Activated naive CD8-positive, alpha-beta T cell treated with anti-CD3 and anti-CD28 coated beads for 36 hours (primary cell): Measurements from ENCODE around the gene TRMT11. TPM values are rescaled to one million over a fixed set of nuclear protein-coding genes. Genes with fewer than 3 reads are reported as not detected.
"Not testable (repeated sequence)": the region's sequence is repeated elsewhere in the genome, so short reads cannot be mapped to it uniquely, and the experiment has no call there.

Experiments used
- DNase-seq: peaks from one replicate; pipeline ENCODE4 v3.0.0; 2021
- H3K27ac Mint-ChIP-seq: one replicate; pipeline ENCODE4 v1.8.0; 2022; ENCODE audit warnings: mild to moderate bottlenecking, moderate library complexity, mixed read lengths
- H3K27me3 Mint-ChIP-seq: one replicate; pipeline ENCODE4 v1.8.0; 2022; ENCODE audit warnings: mild to moderate bottlenecking, mixed read lengths
- H3K36me3 Mint-ChIP-seq: one replicate; pipeline ENCODE4 v1.8.0; 2021; ENCODE audit warnings: mild to moderate bottlenecking, mixed read lengths
- H3K4me1 Mint-ChIP-seq: one replicate; pipeline ENCODE4 v1.8.0; 2021; ENCODE audit warnings: mixed read lengths
- H3K4me3 Mint-ChIP-seq: one replicate; pipeline ENCODE4 v1.8.0; 2022; ENCODE audit warnings: mild to moderate bottlenecking, moderate library complexity, mixed read lengths
- H3K9me3 Mint-ChIP-seq: one replicate; pipeline ENCODE4 v1.8.0; 2022; ENCODE audit warnings: mixed read lengths
- total RNA-seq, 2 experiments: library from RNA; stranded (reverse); gene quantifications; one replicate each; pipeline ENCODE4 v1.2.3, GENCODE V29; 2021

Gene TRMT11
- 10 to 100 TPM; 40.1 to 42.5 TPM for total RNA-seq

- H3K9me3 Mint-ChIP-seq, result no peaks in the 10 kb centered on the region
- peak; percentile 88 for DNase-seq
- H3K27ac Mint-ChIP-seq, result no peak within 1 kb of the TSS
- peaks cover 15% of the 10 kb centered on the region for H3K4me1 Mint-ChIP-seq
- no peaks in the 10 kb centered on the region for H3K27me3 Mint-ChIP-seq
- H3K36me3 Mint-ChIP-seq, result peaks cover 3% of the 10 kb centered on the region
- H3K4me3 Mint-ChIP-seq, result peak within 1 kb of the TSS; percentile 54
These were observed at the start of gene TRMT11 for GRCh38 chr6:125986301-125987025. TRMT11 (plus strand) TSS chr6:125986540; CDS start chr6:125986551, 11 bp downstream.

DNA sequence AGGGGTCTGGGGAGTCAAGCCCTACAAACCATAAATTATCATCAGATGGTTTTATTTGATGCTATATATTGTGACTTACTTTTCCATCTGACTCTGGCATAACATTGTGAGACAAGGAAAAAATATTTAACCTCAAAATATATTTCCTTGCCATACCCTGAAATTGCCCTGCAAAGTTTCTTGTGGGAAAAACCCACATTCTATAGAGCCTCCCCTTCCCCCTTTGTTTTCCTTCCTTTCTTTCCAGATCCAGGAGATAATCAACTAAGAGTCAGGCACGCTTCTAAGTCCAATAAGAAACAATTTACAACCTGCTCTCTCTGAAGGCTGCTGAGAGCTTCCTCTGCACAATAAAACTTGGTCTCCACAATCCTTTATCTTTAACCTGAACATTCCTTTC lies 47.3 kb upstream of the TRMT11 start:
- peaks cover 4% of the 10 kb centered on the region for H3K4me1 Mint-ChIP-seq
- H3K27ac Mint-ChIP-seq, result no peak overlapping the region
- no peaks in the 10 kb centered on the region for H3K9me3 Mint-ChIP-seq
- DNase-seq, result no peak
- peaks cover 10% of the 10 kb centered on the region for H3K27me3 Mint-ChIP-seq
- H3K4me3 Mint-ChIP-seq, result no peak overlapping the region
- H3K36me3 Mint-ChIP-seq, result no peaks in the 10 kb centered on the region

DNA sequence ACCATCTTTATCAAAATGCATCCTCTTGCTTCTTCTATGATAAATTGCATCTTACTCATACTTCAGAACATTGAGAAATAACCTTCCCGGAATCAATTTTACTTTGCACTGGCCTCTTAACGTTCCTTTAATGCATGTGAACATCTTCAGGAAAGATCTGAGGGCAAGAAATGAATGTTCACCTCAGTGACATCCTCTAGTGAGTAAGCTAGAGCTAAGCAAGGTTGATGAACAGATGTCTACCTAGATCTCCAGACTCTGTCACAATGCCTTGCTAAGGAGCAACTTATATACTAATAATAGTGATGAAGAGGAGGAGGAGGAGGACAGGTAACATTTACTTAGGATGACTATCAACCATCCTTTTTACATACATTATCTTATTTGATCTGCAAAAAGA lies 46.5 kb upstream of the TRMT11 start:
- H3K27ac Mint-ChIP-seq, result no peak overlapping the region
- H3K9me3 Mint-ChIP-seq, result no peaks in the 10 kb centered on the region
- H3K4me3 Mint-ChIP-seq, result no peak overlapping the region
- no peaks in the 10 kb centered on the region for H3K36me3 Mint-ChIP-seq
- DNase-seq, result no peak
- peaks cover 6% of the 10 kb centered on the region for H3K4me1 Mint-ChIP-seq
- peaks cover 10% of the 10 kb centered on the region for H3K27me3 Mint-ChIP-seq

DNA sequence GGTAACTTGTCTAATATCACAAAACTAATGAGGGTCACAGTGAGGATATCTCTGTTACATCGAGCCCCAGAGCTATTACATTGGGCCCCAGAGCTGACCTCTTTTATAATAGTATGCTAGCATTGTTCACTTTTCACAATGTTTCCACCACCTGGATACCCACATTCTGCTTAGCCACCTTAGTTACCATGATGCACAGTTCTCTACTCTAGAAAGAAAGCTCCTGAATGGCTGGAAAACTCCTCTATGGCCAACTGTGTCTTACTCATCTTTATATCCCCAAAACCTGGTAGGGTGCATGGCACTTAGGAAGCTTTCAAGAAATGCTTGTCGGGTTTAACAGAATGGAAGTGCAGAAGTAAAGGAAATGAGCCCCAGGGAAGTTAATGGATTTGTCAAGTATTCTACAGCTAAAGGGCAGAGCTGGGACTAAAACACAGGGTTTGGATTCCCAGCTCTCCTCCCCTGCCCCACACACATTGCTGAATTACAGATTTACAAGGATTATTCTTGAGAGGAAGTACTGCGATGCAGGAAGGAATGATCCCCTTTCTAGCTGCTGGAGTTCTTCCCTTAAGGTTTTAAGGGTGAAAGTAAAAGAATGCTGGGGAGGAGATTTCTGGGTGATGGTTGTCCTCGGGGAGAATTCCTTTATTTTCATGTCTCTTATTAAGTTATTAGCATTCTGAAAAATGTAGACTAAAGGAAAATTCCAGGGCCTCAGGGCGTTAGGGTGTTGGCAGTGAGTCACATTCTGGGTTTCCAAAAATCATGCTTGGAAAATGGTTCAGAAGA lies 45.9 kb upstream of the TRMT11 start:
- H3K36me3 Mint-ChIP-seq, result no peaks in the 10 kb centered on the region
- no peaks in the 10 kb centered on the region for H3K9me3 Mint-ChIP-seq
- no peak overlapping the region for H3K4me3 Mint-ChIP-seq
- DNase-seq, result no peak
- H3K4me1 Mint-ChIP-seq, result peaks cover 6% of the 10 kb centered on the region
- no peak overlapping the region for H3K27ac Mint-ChIP-seq
- H3K27me3 Mint-ChIP-seq, result peaks cover 10% of the 10 kb centered on the region

DNA sequence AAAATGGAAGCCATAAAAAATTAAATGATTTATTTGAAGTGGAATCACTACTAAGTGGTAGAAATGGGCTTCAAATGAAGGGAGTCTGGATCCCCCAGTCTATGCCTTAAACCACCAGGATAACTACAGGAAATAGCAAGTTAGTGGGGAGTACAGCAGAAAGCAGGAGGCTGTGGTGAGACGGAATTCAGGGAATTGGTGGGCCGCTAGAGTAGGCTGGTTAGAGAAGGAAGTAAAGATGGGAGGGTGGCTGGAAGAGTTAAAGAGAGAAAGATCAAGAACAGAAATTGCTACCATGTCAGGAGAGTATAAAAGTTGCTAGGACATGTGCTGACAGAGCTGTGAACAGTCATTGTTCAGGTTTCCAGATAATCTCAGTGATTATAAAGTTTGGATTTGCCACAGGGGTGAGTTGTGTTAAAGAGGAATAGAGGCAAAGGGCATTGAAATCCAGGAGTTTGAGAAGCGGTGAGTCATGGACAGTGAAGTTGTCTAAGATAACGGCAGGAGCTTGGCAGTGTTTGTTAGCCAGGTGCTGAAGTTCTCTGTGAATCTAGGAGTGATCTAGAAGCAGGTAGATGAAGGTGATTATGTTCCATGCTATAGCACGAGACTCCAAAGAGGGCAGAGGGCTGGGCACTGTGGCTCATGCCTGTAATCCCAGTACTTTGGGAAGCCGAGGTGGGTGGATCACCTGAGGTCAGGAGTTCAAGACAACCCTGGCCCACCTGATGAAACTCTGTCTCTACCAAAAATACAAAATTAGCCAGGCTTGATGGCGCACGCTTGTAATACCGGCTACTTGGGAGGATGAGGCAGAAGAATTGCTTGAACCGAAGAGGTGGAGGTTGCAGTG lies 43.4 kb upstream of the TRMT11 start:
- H3K36me3 Mint-ChIP-seq, result no peaks in the 10 kb centered on the region
- H3K9me3 Mint-ChIP-seq, result no peaks in the 10 kb centered on the region
- H3K4me1 Mint-ChIP-seq, result peaks cover 11% of the 10 kb centered on the region
- peaks cover 10% of the 10 kb centered on the region for H3K27me3 Mint-ChIP-seq
- H3K27ac Mint-ChIP-seq, result no peak overlapping the region
- H3K4me3 Mint-ChIP-seq, result no peak overlapping the region
- no peak for DNase-seq

DNA sequence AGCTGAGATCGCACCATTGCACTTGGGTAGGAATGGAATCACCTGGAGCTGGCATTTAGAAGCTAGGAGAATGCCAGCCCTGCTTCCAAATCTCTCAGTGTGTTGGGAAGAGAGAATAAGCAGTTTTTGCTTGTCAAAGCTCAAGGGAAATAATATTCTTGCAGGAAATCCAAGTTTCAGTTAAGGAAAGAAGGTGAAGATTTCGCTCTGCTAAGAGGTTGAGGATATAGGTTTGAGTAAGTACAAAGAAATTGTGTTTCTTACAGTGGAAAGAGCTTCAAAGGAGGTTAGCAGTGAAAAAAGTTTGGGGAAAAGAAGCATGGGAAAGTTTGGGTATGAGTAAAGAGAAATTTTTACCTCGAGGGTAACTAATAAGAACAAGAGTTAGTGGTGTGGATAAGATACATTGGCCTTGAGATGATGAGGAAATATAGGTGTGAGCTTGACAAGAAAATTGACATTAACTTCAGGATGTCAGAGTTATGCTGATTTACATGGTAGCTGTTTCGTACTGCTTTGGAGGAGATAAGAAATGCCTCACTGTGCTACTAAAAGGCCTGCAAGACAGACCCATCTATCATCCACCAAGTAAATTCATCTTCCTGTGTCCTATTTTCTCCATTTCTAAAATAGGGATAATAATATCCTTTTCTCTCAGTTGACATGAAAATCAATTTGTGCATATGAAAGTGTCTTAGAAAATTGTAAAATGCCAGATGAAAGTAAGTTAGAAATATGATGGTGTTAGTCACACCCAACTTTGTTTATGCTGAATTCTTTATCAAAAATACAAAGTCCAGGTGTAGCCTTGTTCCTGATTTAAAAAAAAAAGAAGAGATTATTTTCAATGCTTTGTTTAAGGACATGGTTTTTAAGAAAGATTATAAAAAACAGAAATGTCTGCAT lies 42.6 kb upstream of the TRMT11 start:
- no peaks in the 10 kb centered on the region for H3K9me3 Mint-ChIP-seq
- H3K27ac Mint-ChIP-seq, result no peak overlapping the region
- H3K4me3 Mint-ChIP-seq, result no peak overlapping the region
- H3K36me3 Mint-ChIP-seq, result no peaks in the 10 kb centered on the region
- H3K27me3 Mint-ChIP-seq, result peaks cover 10% of the 10 kb centered on the region
- peaks cover 11% of the 10 kb centered on the region for H3K4me1 Mint-ChIP-seq
- DNase-seq, result no peak

- no peak for DNase-seq
- no peak overlapping the region for H3K27ac Mint-ChIP-seq
- no peak overlapping the region for H3K4me3 Mint-ChIP-seq
- peaks cover 10% of the 10 kb centered on the region for H3K27me3 Mint-ChIP-seq
- peaks cover 11% of the 10 kb centered on the region for H3K4me1 Mint-ChIP-seq
- H3K36me3 Mint-ChIP-seq, result no peaks in the 10 kb centered on the region
- no peaks in the 10 kb centered on the region for H3K9me3 Mint-ChIP-seq
These were observed 41.9 kb upstream of the TRMT11 start for GRCh38 chr6:125944434-125944816.

GRCh38 chr6:125944896-125945295 lies 41.4 kb upstream of the TRMT11 start:
- H3K27ac Mint-ChIP-seq, result no peak overlapping the region
- DNase-seq, result no peak
- no peaks in the 10 kb centered on the region for H3K9me3 Mint-ChIP-seq
- H3K36me3 Mint-ChIP-seq, result no peaks in the 10 kb centered on the region
- H3K27me3 Mint-ChIP-seq, result peaks cover 10% of the 10 kb centered on the region
- peaks cover 11% of the 10 kb centered on the region for H3K4me1 Mint-ChIP-seq
- no peak overlapping the region for H3K4me3 Mint-ChIP-seq

DNA sequence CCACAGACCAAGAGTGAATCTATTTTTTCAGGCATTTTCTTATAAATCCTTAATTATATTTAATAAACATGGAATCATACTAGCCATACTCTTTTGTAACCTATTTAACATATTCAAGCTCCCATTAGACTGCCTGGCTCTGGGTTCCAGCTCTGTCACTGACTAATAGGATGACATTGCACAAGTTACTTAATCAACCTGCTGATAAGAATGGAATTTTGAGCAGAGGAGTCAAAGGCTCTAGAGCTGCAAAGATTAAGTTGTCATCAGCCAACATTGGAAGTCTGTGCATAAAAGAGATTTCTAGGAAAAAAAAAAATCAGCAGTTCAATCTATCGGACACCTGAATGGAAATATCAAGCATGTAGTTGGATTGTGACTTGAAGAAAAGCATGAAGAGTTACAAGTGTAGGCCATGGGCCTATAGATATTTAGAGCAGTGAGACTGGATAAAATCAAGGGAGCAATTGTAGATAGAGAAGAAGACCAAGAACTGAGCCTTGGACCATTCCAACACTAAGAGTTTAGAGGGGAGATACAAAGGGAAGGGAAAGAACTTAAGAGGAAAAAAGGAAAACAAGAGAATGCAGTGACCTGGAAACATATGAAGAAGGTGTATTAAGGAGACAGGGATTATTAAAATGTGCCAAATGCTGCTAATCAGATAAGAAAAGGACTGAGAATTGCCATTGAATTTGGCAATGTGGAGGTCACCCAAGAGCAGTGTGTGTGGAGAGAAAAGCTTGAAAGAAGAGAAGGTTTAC lies 40.8 kb upstream of the TRMT11 start:
- Mint-ChIP-seq H3K36me3 (no peaks in the 10 kb centered on the region), H3K27ac (no peak overlapping the region), H3K4me1 (peaks cover 11% of the 10 kb centered on the region), H3K9me3 (no peaks in the 10 kb centered on the region), H3K4me3 (no peak overlapping the region), H3K27me3 (peaks cover 7% of the 10 kb centered on the region)
- DNase-seq, result no peak

DNA sequence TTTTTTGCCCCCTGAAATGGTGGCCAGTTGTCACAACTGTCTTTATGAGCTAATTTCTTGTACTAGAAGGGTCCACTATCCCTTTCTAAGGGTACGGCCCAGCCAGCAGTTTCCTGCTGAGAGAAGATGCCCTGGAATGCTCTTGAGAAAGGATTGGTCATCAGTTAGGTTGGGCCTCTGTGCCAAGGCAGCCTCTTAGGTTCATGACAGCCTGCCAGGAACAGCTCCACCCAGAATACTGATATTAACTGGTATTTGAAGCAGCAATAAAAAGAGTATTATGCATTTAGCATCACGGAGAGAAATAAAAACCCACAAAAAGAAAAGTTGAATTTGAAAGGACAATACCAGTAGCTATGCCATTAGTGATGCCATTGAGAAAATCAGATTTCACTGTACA lies 38.7 kb upstream of the TRMT11 start:
- DNase-seq, result no peak
- Mint-ChIP-seq H3K9me3 (no peaks in the 10 kb centered on the region), H3K27me3 (peaks cover 3% of the 10 kb centered on the region), H3K4me1 (peaks cover 11% of the 10 kb centered on the region), H3K27ac (no peak overlapping the region), H3K4me3 (no peak overlapping the region), H3K36me3 (no peaks in the 10 kb centered on the region)

GRCh38 chr6:125948455-125948854 lies 37.9 kb upstream of the TRMT11 start:
- H3K4me3 Mint-ChIP-seq, result no peak overlapping the region
- H3K27ac Mint-ChIP-seq, result no peak overlapping the region
- H3K27me3 Mint-ChIP-seq, result peaks cover 3% of the 10 kb centered on the region
- no peak for DNase-seq
- H3K36me3 Mint-ChIP-seq, result no peaks in the 10 kb centered on the region
- no peaks in the 10 kb centered on the region for H3K9me3 Mint-ChIP-seq
- H3K4me1 Mint-ChIP-seq, result peaks cover 11% of the 10 kb centered on the region

DNA sequence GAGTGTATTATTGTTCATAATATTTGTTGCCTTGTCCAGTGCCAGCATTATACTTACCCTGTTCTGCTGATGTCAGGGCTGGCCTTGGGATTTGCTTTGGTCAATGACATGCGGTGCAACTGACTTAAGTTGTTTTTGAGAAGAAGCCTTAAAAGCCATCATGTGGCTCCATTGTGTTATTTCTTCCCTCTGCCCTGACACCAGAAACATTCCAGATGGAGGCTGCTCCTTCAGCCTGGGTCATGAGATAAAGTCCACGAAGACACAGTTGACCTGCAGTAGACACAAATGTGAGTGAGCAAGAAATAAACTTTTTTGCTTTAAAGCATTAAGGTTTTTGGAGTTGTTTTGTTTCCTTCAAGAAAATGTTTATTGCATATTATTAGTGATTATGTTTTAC lies 37.3 kb upstream of the TRMT11 start:
- H3K4me3 Mint-ChIP-seq, result no peak overlapping the region
- no peak overlapping the region for H3K27ac Mint-ChIP-seq
- peaks cover 3% of the 10 kb centered on the region for H3K27me3 Mint-ChIP-seq
- no peaks in the 10 kb centered on the region for H3K9me3 Mint-ChIP-seq
- peaks cover 7% of the 10 kb centered on the region for H3K4me1 Mint-ChIP-seq
- no peaks in the 10 kb centered on the region for H3K36me3 Mint-ChIP-seq
- no peak for DNase-seq

GRCh38 chr6:125950293-125950692 lies 36.0 kb upstream of the TRMT11 start:
- H3K27ac Mint-ChIP-seq, result no peak overlapping the region

GRCh38 chr6:125950716-125951115 lies 35.6 kb upstream of the TRMT11 start:
- not testable (repeated sequence) for H3K36me3 Mint-ChIP-seq, H3K4me3 Mint-ChIP-seq, H3K27ac Mint-ChIP-seq, H3K27me3 Mint-ChIP-seq, H3K9me3 Mint-ChIP-seq, DNase-seq, H3K4me1 Mint-ChIP-seq

More at GRCh38 chr6:125950293-125950692, 36.0 kb upstream of the TRMT11 start:
- H3K27me3 Mint-ChIP-seq, result peaks cover 7% of the 10 kb centered on the region
- H3K4me3 Mint-ChIP-seq, result no peak overlapping the region
- H3K4me1 Mint-ChIP-seq, result peaks cover 5% of the 10 kb centered on the region
- no peaks in the 10 kb centered on the region for H3K9me3 Mint-ChIP-seq
- DNase-seq, result no peak
- no peaks in the 10 kb centered on the region for H3K36me3 Mint-ChIP-seq
